Measurements from ENCODE around the gene ALDH5A1. TPM values are rescaled to one million over a fixed set of nuclear protein-coding genes. Genes with fewer than 3 reads are reported as not detected.

Gene ALDH5A1
- total and polyA plus RNA-seq, 12 donors, result 1.9 to 45.5 (median 29.5) TPM

GRCh38 chr6:24517659-24518543 is 23.1 kb downstream of the ALDH5A1 start:
- no peaks in the 10 kb centered on the region for H3K9me3 ChIP-seq
- H3K4me1 ChIP-seq, result no peaks in the 10 kb centered on the region
- H3K27me3 ChIP-seq, result no peaks in the 10 kb centered on the region
- WGBS, 2 donors, result 95 to 96% methylated on average over 4 of the region's 4 CpGs
- intact Hi-C loops (cut with DNase I), result loop anchor here in 2 of 10 donors (10.0 kb wide), 2 partner anchors 83 to 177 kb away; no protein-coding TSS in a partner anchor
- H3K36me3 ChIP-seq, result peaks cover 0 to 71% (median 11%) of the 10 kb centered on the region in 9 donors
- no peak for ATAC-seq
- no peak overlapping the region for H3K4me3 ChIP-seq
- TF ChIP-seq CTCF (IDR thresholded peaks at IDR 0.05), result no peak
- H3K27ac ChIP-seq, result no peak overlapping the region
- DNase-seq, result no peak

GRCh38 chr6:24520929-24521546 is 26.3 kb downstream of the ALDH5A1 start:
- intact Hi-C loops (cut with DNase I), result loop anchor here in 1 of 10 donors (10.0 kb wide), 1 partner anchor 86 kb away; no protein-coding TSS in a partner anchor
- Histone ChIP-seq H3K9me3 (no peaks in the 10 kb centered on the region), H3K36me3 (peaks cover 0 to 64% (median 0%) of the 10 kb centered on the region in 9 donors), H3K4me3 (no peak overlapping the region), H3K27ac (no peak overlapping the region), H3K27me3 (no peaks in the 10 kb centered on the region), H3K4me1 (no peaks in the 10 kb centered on the region)
- peak in 8 of 9 donors; percentile 19 to 76 (median 55) for TF ChIP-seq CTCF (IDR thresholded peaks at IDR 0.05)
- WGBS, 2 donors, result 42 to 45% methylated on average over 6 of the region's 6 CpGs
- ATAC-seq, result peak in 7 of 8 donors; percentile 65 to 85 (median 77)
- DNase-seq, result peak; percentile 14 to 33

- WGBS, 2 donors, result 83 to 84% methylated on average over 13 of the region's 13 CpGs
- no peak overlapping the region for H3K4me3 ChIP-seq
- H3K27ac ChIP-seq, result no peak overlapping the region
- no peaks in the 10 kb centered on the region for H3K9me3 ChIP-seq
- H3K4me1 ChIP-seq, result no peaks in the 10 kb centered on the region
- no peak for TF ChIP-seq CTCF (IDR thresholded peaks at IDR 0.05)
- intact Hi-C loops (cut with DNase I), result loop anchor here in 1 of 10 donors (10.0 kb wide), 1 partner anchor 88 kb away; no protein-coding TSS in a partner anchor
- no peak for DNase-seq
- no peaks in the 10 kb centered on the region for H3K27me3 ChIP-seq
- ATAC-seq, result no peak
- peaks cover 0 to 51% (median 0%) of the 10 kb centered on the region in 9 donors for H3K36me3 ChIP-seq
These were observed 27.7 kb downstream of the ALDH5A1 start for GRCh38 chr6:24522228-24523176.
